ENCODE measurements around the gene STXBP6. TPM values are rescaled to one million over a fixed set of nuclear protein-coding genes. Genes with fewer than 3 reads are reported as not detected.

STXBP6 gene
- total and polyA plus RNA-seq, 2 of the 13 experiments (the other 11 are each of a cell fraction or from before 2014, with no cell fraction given): 35.3 to 42.8 TPM

- TF ChIP-seq SATB2 (CRISPR knock-in tag; IDR thresholded peaks at IDR 0.05) (no peak), CENPT (CRISPR knock-in tag; IDR thresholded peaks at IDR 0.05; ENCODE audit: low read depth) (peak; percentile 74), FOXJ3 (CRISPR knock-in tag; IDR thresholded peaks at IDR 0.05; ENCODE audit: borderline replicate concordance) (0 out of 2 replicates have a peak, but pooled peaks have one; percentile 23), ZNF224 (CRISPR knock-in tag; IDR thresholded peaks at IDR 0.05) (peak; percentile 90), ZNF17 (CRISPR knock-in tag; IDR thresholded peaks at IDR 0.05) (no peak), ZNF180 (CRISPR knock-in tag; IDR thresholded peaks at IDR 0.05; ENCODE audit: borderline replicate concordance, low read depth) (no peak), SP140L (CRISPR knock-in tag; IDR thresholded peaks at IDR 0.05; ENCODE audit: borderline replicate concordance) (no peak), ZBTB10 (CRISPR knock-in tag; IDR thresholded peaks at IDR 0.05; ENCODE audit: borderline replicate concordance) (no peak; the same call in none of the 2 replicates), ATF6 (CRISPR knock-in tag; conservative IDR thresholded peaks at IDR 0.05) (no peak; the same call in 1 of the 2 replicates), ZMAT3 (CRISPR knock-in tag; conservative IDR thresholded peaks at IDR 0.05) (peak; percentile 93), ZNF766 (CRISPR knock-in tag; IDR thresholded peaks at IDR 0.05; ENCODE audit: borderline replicate concordance) (peak; percentile 96), ZNF280D (CRISPR knock-in tag; IDR thresholded peaks at IDR 0.05) (no peak), ELF4 (CRISPR knock-in tag; IDR thresholded peaks at IDR 0.05; ENCODE audit: borderline replicate concordance) (no peak), GABPB1 (CRISPR knock-in tag; IDR thresholded peaks at IDR 0.05) (peak; percentile 70), RAD51 (IDR thresholded peaks at IDR 0.05; ENCODE audit: borderline replicate concordance) (no peak), PHF8 (CRISPR knock-in tag; IDR thresholded peaks at IDR 0.05) (no peak), HOMEZ (CRISPR knock-in tag; IDR thresholded peaks at IDR 0.05; ENCODE audit: low read depth) (no peak; the same call in 1 of the 2 replicates), PHB2 (IDR thresholded peaks at IDR 0.05; ENCODE audit: partially characterized antibody) (no peak), NCOA5 (CRISPR knock-in tag; IDR thresholded peaks at IDR 0.05) (no peak), ZNF615 (CRISPR knock-in tag; IDR thresholded peaks at IDR 0.05; ENCODE audit: borderline replicate concordance) (no peak), NCOA1 (CRISPR knock-in tag; IDR thresholded peaks at IDR 0.05) (peak; percentile 78; the same call in 1 of the 2 replicates)
Measured at GRCh38 chr14:25049568-25050268, at the start of gene STXBP6 (continued).

Measured in HepG2 (cell line).